ENCODE data around the gene MMP7.
A peak's percentile ranks its signal among the peaks of the same experiment; 100 is the strongest.

MMP7 gene

DNA sequence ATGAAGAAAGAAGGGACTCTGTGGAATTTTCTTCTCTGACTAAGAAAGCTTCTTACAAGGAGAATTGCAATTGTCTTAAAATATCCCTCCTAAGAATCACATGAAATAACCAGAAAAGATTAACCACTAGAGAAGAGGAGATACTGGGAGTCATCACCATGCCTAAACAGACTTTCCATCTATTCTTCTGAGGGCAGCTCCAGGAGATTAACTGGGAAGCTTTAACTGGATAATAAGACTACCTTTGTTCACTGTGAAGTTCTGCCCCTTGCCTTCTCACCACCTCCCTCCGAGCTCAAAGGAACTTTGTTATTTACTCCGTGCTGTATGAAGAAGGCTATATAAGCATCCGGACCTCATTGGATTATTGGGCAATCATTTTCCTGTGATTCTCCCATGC, 24.5 kb upstream of the MMP7 start:
- Histone ChIP-seq H3K4me3 (ENCODE audit: low read depth, low read length) (no peak overlapping the region), H3K4me1 (ENCODE audit: control insufficient read depth in 1 of 2, insufficient read depth in 2 of 2, low read length in 2 of 2) (peaks cover 9% of the 10 kb centered on the region in 2 experiments), H3K18ac (ENCODE audit: low read length) (no peak overlapping the region), H3K14ac (ENCODE audit: low read length) (no peak overlapping the region), H4K12ac (ENCODE audit: low read depth, low read length) (no peak overlapping the region), H3K9ac (ENCODE audit: low read length) (no peak overlapping the region), H3K79me2 (ENCODE audit: control insufficient read depth, insufficient read depth, low read length, poor library complexity) (no peaks in the 10 kb centered on the region), H3K4ac (ENCODE audit: low read depth, low read length) (no peak overlapping the region), H2BK120ac (ENCODE audit: insufficient read depth, low read length, poor library complexity) (no peak overlapping the region), H3K23ac (ENCODE audit: low read length) (no peak overlapping the region), H2BK5ac (ENCODE audit: low read depth, low read length, poor library complexity) (no peak overlapping the region), H3K9me3 (ENCODE audit: insufficient read depth, low read depth, low read length) (peaks cover 2% of the 10 kb centered on the region), H4K91ac (ENCODE audit: low read depth, low read length) (no peak overlapping the region), H3K27me3 (ENCODE audit: insufficient read depth, low read length) (no peaks in the 10 kb centered on the region), H3K36me3 (ENCODE audit: control insufficient read depth in 1 of 2, insufficient read depth in 2 of 2, low read length in 2 of 2) (no peaks in the 10 kb centered on the region), H2BK12ac (ENCODE audit: low read length) (no peak overlapping the region), H3K79me1 (ENCODE audit: low read length) (peaks cover 3% of the 10 kb centered on the region), H3K4me2 (ENCODE audit: low read length) (no peak overlapping the region), H2AK5ac (ENCODE audit: low read length) (no peak overlapping the region), H4K8ac (ENCODE audit: low read depth, low read length) (no peak overlapping the region), H2AFZ (ENCODE audit: insufficient read depth, low read length, poor library complexity) (no peak overlapping the region), H3K27ac (ENCODE audit: low read depth, low read length) (no peak overlapping the region)
- no CpG with 5 or more reads among the region's 3 CpGs for WGBS (ENCODE audit: extremely low coverage, insufficient coverage, insufficient read length)
- no peak for DNase-seq

DNA sequence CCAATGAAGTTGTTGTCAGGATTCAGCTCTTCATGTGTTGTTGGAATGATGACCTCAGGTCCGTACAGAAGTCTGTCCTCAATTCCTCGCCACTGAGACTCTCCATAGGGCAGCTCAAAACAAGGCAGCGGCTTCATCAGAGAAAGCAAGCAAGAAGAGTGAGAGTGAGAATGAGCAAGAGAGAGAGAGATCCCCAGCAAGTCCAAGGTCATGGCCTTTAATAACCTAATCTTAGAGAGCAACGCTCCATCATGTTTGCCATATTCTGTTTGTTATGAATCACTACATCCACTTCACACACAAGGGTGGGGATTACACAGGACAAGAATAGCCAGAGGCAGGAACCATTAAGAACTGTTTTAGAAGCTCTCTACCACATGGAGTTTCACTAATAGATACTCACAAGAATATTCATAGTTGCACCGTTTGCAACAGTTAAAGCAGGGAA, 23.3 kb upstream of the MMP7 start:
- Histone ChIP-seq H3K4me1 (ENCODE audit: control insufficient read depth in 1 of 2, insufficient read depth in 2 of 2, low read length in 2 of 2) (peaks cover 9% of the 10 kb centered on the region in 2 experiments), H2AK5ac (ENCODE audit: low read length) (no peak overlapping the region), H3K27ac (ENCODE audit: low read depth, low read length) (no peak overlapping the region), H3K27me3 (ENCODE audit: insufficient read depth, low read length) (no peaks in the 10 kb centered on the region), H4K12ac (ENCODE audit: low read depth, low read length) (no peak overlapping the region), H3K23ac (ENCODE audit: low read length) (no peak overlapping the region), H2BK12ac (ENCODE audit: low read length) (peak overlapping the region; percentile 23), H2AFZ (ENCODE audit: insufficient read depth, low read length, poor library complexity) (no peak overlapping the region), H3K4me2 (ENCODE audit: low read length) (no peak overlapping the region), H3K9me3 (ENCODE audit: insufficient read depth, low read depth, low read length) (peaks cover 2% of the 10 kb centered on the region), H3K14ac (ENCODE audit: low read length) (no peak overlapping the region), H3K36me3 (ENCODE audit: control insufficient read depth in 1 of 2, insufficient read depth in 2 of 2, low read length in 2 of 2) (no peaks in the 10 kb centered on the region), H4K91ac (ENCODE audit: low read depth, low read length) (no peak overlapping the region), H2BK120ac (ENCODE audit: insufficient read depth, low read length, poor library complexity) (no peak overlapping the region), H4K8ac (ENCODE audit: low read depth, low read length) (no peak overlapping the region), H3K79me1 (ENCODE audit: low read length) (peaks cover 3% of the 10 kb centered on the region), H3K18ac (ENCODE audit: low read length) (no peak overlapping the region), H3K79me2 (ENCODE audit: control insufficient read depth, insufficient read depth, low read length, poor library complexity) (no peaks in the 10 kb centered on the region), H3K4me3 (ENCODE audit: low read depth, low read length) (no peak overlapping the region), H2BK5ac (ENCODE audit: low read depth, low read length, poor library complexity) (no peak overlapping the region), H3K9ac (ENCODE audit: low read length) (no peak overlapping the region), H3K4ac (ENCODE audit: low read depth, low read length) (no peak overlapping the region)
- WGBS (ENCODE audit: extremely low coverage, insufficient coverage, insufficient read length) = no CpG with 5 or more reads among the region's 5 CpGs
- DNase-seq = no peak

- H4K8ac ChIP-seq (ENCODE audit: low read depth, low read length) = no peak overlapping the region
Measured at GRCh38 chr11:102552447-102553194, 22.1 kb upstream of the MMP7 start.

GRCh38 chr11:102552020-102552419, 21.5 kb upstream of the MMP7 start:
- H2AFZ ChIP-seq (ENCODE audit: insufficient read depth, low read length, poor library complexity) = no peak overlapping the region
- no peak overlapping the region for H2BK12ac ChIP-seq (ENCODE audit: low read length)
- no peak overlapping the region for H2BK120ac ChIP-seq (ENCODE audit: insufficient read depth, low read length, poor library complexity)
- H3K9ac ChIP-seq (ENCODE audit: low read length) = no peak overlapping the region
- H4K12ac ChIP-seq (ENCODE audit: low read depth, low read length) = no peak overlapping the region
- no peak overlapping the region for H4K91ac ChIP-seq (ENCODE audit: low read depth, low read length)
- H3K27me3 ChIP-seq (ENCODE audit: insufficient read depth, low read length) = no peaks in the 10 kb centered on the region
- peaks cover 9% of the 10 kb centered on the region in 2 experiments for H3K4me1 ChIP-seq (ENCODE audit: control insufficient read depth in 1 of 2, insufficient read depth in 2 of 2, low read length in 2 of 2)
- no peak for DNase-seq
- no peak overlapping the region for H3K14ac ChIP-seq (ENCODE audit: low read length)
- no peaks in the 10 kb centered on the region for H3K36me3 ChIP-seq (ENCODE audit: control insufficient read depth in 1 of 2, insufficient read depth in 2 of 2, low read length in 2 of 2)
- no peak overlapping the region for H3K4me2 ChIP-seq (ENCODE audit: low read length)
- no peaks in the 10 kb centered on the region for H3K9me3 ChIP-seq (ENCODE audit: insufficient read depth, low read depth, low read length)
- no peak overlapping the region for H2BK5ac ChIP-seq (ENCODE audit: low read depth, low read length, poor library complexity)
- no peak overlapping the region for H2AK5ac ChIP-seq (ENCODE audit: low read length)
- H3K4me3 ChIP-seq (ENCODE audit: low read depth, low read length) = no peak overlapping the region
- H3K79me1 ChIP-seq (ENCODE audit: low read length) = peaks cover 3% of the 10 kb centered on the region
- H4K8ac ChIP-seq (ENCODE audit: low read depth, low read length) = no peak overlapping the region
- WGBS (ENCODE audit: extremely low coverage, insufficient coverage, insufficient read length) = no CpG with 5 or more reads among the region's 2 CpGs
- H3K27ac ChIP-seq (ENCODE audit: low read depth, low read length) = peak overlapping the region; percentile 66
- H3K23ac ChIP-seq (ENCODE audit: low read length) = no peak overlapping the region
- no peak overlapping the region for H3K18ac ChIP-seq (ENCODE audit: low read length)
- no peaks in the 10 kb centered on the region for H3K79me2 ChIP-seq (ENCODE audit: control insufficient read depth, insufficient read depth, low read length, poor library complexity)
- no peak overlapping the region for H3K4ac ChIP-seq (ENCODE audit: low read depth, low read length)

More at GRCh38 chr11:102552447-102553194, 22.1 kb upstream of the MMP7 start:
- Histone ChIP-seq H3K36me3 (ENCODE audit: control insufficient read depth in 1 of 2, insufficient read depth in 2 of 2, low read length in 2 of 2) (no peaks in the 10 kb centered on the region), H2BK120ac (ENCODE audit: insufficient read depth, low read length, poor library complexity) (no peak overlapping the region), H3K23ac (ENCODE audit: low read length) (no peak overlapping the region), H3K14ac (ENCODE audit: low read length) (no peak overlapping the region), H3K79me1 (ENCODE audit: low read length) (peaks cover 3% of the 10 kb centered on the region), H2BK12ac (ENCODE audit: low read length) (no peak overlapping the region), H3K4me1 (ENCODE audit: control insufficient read depth in 1 of 2, insufficient read depth in 2 of 2, low read length in 2 of 2) (peaks cover 9% of the 10 kb centered on the region in 2 experiments), H3K4me3 (ENCODE audit: low read depth, low read length) (no peak overlapping the region), H3K27me3 (ENCODE audit: insufficient read depth, low read length) (no peaks in the 10 kb centered on the region), H3K4me2 (ENCODE audit: low read length) (no peak overlapping the region), H3K9me3 (ENCODE audit: insufficient read depth, low read depth, low read length) (no peaks in the 10 kb centered on the region), H3K18ac (ENCODE audit: low read length) (no peak overlapping the region), H2AFZ (ENCODE audit: insufficient read depth, low read length, poor library complexity) (no peak overlapping the region), H4K91ac (ENCODE audit: low read depth, low read length) (no peak overlapping the region), H3K9ac (ENCODE audit: low read length) (no peak overlapping the region), H2AK5ac (ENCODE audit: low read length) (no peak overlapping the region), H3K27ac (ENCODE audit: low read depth, low read length) (peak overlapping the region; percentile 66), H2BK5ac (ENCODE audit: low read depth, low read length, poor library complexity) (no peak overlapping the region), H3K4ac (ENCODE audit: low read depth, low read length) (no peak overlapping the region), H3K79me2 (ENCODE audit: control insufficient read depth, insufficient read depth, low read length, poor library complexity) (no peaks in the 10 kb centered on the region), H4K12ac (ENCODE audit: low read depth, low read length) (no peak overlapping the region)
- DNase-seq = peak in 1 of 2 donors; percentile 51
- WGBS (ENCODE audit: extremely low coverage, insufficient coverage, insufficient read length) = no CpG with 5 or more reads among the region's 8 CpGs
